Endometrium (tissue), 2 donors: ENCODE results near the gene ALKBH2.
"Not testable (repeated sequence)": the region's sequence is repeated elsewhere in the genome, so short reads cannot be mapped to it uniquely, and the experiment has no call there.

Source experiments
- FAIRE-seq: peaks from 2 replicates; lab custom pipeline; 2012; peaks lifted over from hg19 to GRCh38; lab: Jason Lieb, UNC
- donor health status: control.
- donor health status: control.

The ALKBH2 gene

DNA sequence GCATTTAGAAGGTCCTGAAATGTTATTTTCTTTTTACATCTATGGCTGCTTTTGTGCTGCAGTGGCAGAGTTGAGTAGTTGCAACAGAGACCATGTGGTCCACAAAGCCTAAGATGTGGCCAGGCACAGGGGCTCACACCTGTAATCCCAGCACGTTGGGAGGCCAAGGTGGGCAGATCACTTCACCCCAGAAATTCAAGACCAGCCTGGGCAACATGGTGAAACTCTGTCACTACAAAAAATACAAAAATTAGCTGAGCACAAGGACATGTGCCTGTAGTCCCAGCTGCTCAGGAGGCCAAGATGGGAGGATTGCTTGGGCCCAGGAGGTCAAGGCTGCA is 27.4 kb downstream of the ALKBH2 start:
- FAIRE-seq, result no peak

DNA sequence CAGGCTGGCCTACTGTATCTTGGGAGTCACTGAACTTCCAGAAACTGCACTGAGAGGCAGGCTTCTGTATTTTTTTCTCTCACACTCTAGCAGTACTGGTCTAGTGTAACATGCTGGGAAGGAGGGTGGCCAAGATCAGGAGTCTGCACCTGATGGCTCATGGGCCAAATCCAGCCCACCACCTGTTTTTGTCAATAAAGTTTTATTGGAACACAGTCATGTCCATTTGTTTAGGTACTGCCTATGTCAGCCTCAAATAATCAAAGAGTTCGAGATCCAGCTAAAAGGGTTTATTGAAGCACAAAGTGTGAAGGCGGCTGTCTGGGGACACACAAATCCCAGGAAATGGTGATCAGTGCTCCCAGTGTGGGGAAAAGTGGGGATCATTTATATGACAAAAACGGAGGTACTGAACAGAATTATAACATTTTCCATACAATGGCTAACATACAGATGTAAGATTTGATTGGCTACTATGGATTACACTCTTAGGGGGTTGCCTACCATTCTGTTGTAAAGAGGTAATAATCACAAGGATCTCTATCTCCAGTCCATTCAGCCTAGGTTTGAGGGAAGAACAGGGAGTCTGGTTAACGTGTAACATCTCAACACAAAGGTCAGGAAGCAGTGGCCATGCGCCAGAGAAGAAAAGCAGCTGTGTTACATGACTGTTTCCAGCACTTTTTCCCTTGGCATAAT is 28.0 kb downstream of the ALKBH2 start:
- no peak for FAIRE-seq

DNA sequence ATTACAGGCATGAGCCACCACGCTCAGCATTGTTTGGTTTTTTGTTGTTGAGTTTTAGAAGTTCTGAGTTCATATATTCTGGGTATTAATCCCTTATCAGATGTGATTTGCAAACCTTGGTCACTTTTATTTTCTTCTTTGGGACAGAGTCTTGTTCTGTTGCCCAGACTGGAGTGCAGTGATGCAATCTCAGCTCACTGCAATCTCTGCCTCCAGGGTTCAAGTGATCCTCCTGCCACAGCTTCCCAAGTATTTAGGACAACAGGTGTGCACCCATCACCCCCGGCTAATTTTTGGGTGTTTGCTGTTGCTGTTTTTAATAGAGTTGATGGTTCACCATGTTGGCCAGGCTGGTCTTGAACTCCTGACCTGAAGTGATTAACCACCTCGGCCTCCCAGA is 29.1 kb downstream of the ALKBH2 start:
- FAIRE-seq, result no peak

DNA sequence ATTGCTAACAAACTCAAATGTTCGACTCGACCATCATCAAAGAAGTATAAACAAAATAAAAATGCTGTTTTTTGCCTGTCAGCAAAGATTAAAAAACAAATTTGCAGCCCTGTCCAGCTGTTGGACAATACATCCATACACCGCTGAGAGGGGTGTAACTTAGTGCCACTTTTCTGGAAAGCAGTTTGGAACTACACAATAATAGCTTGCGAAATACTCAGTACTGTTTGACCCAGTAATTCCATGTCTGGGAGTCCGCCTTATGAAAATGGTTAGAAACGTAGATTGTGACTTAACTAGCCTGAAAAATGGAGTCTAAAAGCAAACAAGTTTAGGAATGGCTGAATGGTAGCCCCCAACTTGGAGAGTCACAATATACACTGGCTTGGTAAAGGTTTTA is 34.5 kb downstream of the ALKBH2 start:
- FAIRE-seq, result no peak

DNA sequence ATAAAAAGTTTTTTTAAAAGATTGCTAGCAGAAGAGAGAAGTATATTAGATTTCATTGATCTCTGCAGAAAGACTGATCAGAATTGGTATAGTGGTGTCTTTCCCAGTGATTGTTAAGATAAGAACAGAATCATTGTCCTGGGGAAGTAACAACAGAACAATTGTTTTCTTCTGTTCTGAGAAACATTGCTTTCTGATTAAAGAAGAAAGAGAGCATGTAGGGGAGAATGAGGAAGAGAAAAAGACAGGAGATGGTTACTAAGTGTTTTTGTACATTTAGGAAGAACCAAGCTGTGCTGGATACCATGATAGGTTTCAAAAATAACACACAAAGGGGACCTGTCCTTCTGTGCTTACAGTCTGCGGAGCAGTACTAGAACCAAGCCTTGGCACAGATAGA is 35.9 kb downstream of the ALKBH2 start:
- FAIRE-seq, result no peak

DNA sequence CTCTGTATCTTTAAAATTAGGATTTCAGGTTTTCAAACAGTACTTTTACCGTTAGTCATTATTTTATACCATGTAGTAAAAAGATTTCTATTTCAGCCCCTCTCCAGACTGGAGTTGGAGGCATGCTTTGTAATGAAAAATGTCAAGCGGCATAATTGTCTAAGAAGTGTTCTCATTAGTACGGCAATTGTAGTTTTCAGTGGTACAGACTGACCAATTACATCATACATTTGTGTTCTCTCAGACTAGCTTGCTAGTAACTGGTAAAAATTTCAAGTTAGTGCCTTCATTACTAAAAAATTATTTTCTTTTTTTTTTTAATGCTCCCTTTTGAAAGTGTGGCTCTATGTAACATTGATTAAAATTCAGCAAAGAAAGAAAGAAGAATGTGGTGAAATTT is 36.4 kb downstream of the ALKBH2 start:
- FAIRE-seq, result no peak

DNA sequence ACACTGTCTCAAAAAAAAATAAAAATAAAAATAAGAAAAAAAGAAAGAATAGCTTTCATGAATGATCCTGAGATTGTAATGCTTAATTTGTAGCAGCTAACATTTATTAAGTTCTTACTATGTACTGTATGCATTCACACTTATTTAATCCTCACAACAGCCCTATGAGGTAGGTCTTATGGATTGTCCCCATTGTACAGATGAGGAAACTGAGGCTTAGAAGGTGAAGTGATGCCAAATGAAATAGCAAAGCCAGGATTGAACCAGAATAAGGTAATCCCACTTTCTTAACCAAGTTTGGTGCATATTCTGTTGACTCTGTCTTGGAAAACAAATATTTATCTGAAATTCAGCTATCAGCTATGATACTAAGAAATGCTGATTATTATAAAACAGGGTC is 38.8 kb downstream of the ALKBH2 start:
- no peak for FAIRE-seq

DNA sequence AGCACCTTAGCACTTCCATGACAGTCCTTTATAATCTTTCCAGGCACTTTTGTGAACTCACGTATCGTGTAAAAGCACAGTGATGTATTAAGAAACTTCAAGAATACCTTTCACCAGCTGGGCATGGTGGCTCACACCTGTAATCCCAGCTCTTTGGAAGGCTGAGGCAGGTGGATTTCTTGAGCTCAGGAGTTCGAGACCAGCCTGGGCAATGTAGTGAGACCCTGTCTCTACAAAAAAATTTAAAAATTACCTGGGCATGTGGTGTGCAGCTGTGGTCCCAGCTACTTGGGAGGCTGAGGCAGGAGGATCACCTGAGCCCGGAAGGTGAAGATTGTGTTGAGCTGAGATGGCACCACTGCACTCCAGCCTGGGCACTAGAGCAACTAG is 39.2 kb downstream of the ALKBH2 start:
- not testable (repeated sequence) for FAIRE-seq

DNA sequence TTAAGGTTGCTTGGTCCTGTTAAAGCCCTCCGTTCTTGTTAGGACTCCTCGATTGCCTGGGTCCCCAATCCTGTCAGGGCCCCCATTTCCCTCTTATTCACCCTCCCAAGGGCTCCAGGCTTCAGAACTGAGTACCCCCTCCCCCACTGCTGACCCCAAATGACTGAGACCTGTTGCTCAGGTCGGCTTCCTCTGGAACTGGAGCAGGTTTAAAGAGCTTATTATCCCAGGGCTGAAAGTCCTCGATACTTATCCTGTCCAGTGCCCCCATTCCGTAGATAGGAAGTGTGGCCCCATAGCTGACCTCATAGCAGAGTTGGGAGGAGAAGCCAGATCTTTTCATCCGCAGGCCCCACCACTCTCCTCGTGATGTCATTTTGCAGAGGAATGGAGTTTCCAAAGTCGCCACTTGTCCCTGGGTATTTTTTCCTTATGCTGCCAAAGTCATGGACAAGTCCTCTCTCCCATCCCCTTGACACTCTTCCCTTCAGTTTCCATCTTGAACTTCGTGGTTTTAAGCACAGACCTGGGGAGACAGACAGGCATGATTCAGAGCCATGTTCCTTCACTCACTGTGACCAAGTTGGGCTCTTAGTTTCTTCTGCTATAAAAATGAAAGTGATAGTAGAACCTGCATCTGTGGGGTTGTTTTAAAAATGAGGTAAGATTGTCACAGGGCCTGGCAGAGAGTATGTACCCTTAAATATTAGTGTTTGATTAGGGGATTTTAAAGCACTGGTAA is 39.7 kb downstream of the ALKBH2 start:
- FAIRE-seq, result no peak

DNA sequence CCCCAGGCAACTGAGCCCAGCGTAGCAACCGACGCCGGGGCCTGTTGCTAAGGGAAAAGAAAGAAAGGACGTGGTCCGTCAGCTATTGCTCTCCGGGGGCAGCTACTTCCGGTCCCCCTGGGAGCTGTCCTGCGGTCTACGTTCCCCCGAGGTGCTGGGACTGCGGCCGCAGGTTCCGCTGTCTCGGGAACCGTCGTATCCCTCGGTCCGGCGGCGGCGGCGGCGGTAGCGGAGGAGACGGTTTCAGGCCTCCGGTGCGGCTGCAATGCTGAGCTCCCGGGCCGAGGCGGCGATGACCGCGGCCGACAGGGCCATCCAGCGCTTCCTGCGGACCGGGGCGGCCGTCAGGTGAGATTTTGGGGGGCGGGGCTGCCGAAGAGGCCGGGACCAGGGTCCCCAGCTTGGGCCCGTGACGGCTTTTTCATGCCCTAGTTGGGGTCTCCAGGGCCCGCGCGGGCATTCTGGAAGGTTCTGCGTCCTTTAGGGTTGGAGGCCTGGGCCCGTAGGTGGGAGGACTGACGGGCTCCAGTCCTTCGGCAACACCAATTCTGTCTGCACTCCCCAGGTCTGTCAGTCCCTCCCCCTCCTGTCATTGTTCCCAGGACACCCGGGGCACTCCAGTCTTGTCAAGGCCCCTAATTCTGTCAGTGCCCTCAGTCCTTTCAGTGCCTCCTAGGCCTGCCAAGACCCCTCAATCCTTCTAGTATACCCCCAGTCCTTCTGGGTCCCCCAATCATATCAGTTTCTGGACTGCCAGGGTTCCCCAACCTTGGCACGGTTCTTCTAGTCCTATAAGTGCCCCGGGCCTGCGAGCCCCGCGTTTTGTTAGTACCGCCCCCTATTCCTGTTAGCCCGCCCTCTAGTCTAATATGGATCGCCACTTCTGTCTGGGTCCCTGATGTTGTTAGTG is 40.6 kb downstream of the ALKBH2 start, which contains the start of gene USP30:
USP30 (plus strand) TSS at position 163 of the 910 bp plus-strand sequence; CDS start at position 266, 103 bp downstream.
- no peak for FAIRE-seq

DNA sequence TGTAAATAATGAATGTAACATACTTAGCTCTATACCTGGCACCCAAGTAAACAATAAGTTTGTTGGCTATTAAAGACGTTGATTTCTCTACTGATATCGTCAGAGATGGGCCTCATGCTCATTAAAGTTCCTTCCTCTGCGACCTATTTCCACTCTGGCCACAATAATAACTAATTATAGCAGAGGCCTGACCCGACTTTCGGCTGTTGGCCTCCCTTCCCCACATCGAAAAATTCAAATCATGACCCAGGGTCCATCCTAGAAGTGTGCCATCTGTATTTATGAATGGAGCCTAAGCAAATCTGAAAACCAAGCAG is 41.2 kb downstream of the ALKBH2 start:
- no peak for FAIRE-seq

DNA sequence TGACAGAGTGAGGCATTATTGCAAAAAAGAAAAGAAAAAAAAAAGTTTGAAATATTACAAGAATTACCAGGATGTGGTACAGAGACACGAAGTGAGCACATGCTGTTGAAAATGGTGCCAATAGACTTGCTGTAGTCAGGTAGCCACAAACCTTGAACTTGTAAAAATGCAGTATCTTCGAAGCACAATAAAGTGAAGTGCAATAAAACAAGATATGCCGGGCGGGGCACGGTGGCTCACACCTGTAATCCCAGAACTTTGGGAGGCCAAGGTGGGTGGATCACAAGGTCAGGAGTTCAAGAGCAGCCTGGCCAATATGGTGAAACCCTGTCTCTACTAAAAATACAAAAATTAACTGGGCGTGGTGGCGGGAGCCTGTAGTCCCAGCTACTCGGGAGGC is 43.5 kb downstream of the ALKBH2 start:
- FAIRE-seq, result not testable (repeated sequence)

DNA sequence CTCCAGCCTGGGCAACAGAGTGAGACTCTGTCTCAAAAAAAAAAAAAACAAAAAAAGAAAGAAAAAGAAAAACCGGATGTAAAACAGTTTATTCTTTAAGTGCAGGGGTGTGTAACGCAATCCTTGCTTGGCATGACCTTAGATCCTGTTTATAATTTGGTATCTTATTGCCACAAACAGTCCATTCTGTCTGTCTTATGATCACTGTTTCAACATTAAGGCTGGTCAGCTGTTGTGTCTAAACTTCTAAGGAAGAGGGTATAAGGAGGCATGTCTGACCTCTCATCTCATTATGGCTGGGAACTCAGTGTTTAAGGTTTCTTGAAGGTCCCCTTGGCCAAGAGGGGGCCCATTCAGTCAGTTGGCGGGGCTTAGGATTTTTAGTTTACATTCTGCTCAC is 44.6 kb downstream of the ALKBH2 start:
- not testable (repeated sequence) for FAIRE-seq

DNA sequence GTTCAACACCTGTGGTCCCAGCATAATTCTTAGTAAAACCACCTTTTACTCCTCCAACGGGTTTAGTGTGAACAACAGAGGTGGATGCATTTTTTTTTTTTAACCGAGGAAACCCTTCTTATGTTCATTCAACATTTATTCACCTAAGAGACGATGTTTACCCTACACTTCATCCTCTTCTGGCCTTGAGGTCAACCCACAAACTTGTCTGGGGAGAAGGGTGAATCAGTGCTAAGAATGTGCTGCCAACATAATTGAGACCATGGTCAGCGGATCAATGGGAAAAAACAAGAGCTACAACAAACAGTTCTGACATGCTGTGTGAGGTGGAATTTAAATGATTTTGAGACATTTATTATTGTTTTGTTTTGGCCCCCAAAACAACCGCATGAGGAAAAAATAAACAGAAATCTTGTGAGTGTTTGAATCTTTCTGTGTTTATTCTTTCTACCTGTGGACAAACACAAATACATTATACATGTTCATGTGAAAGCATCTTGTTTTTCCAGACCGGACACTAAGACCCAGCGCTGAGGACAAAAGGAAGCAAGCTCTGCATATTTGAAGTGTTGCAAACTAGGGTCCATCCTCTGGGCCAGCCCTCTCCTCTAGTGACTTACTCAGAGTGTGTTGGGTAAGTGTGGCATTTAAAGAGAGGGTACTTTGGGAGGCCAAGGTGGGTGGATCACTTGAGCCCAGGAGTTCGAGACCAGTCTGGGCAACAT is 46.0 kb downstream of the ALKBH2 start:
- FAIRE-seq, result no peak

DNA sequence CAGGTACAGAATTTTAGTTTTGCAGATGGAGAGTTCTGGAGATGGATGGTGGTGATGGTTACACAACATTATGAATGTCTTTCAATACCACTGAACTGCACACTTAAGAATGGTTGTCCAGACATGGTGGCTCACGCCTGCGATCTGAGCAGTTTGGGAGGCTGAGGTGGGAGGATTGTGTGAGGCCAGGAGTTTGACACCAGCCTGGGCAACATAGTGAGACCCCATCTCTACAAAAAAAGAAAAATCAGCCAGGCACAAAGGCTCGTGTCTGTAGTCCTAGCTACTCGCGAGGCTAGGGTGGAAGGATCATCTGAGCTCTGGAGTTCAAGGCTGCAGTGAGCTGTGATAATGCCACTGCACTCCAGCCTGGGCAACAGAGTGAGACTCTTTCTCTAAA is 49.0 kb downstream of the ALKBH2 start:
- no peak for FAIRE-seq
